H9 (cell line): ENCODE results near the gene OR4M1. TPM values are rescaled to one million over a fixed set of nuclear protein-coding genes. Genes with fewer than 3 reads are reported as not detected.
"Not testable (repeated sequence)": the region's sequence is repeated elsewhere in the genome, so short reads cannot be mapped to it uniquely, and the experiment has no call there.

ENCODE experiments used
- DNase-seq: peaks from one replicate; pipeline ENCODE4 v3.0.0-alpha.2; 2017
- H2AFZ ChIP-seq: one replicate; pipeline ENCODE4 v1.6.1; 2013; ENCODE audit warnings: mild to moderate bottlenecking, low read length, control low read depth, moderate library complexity
- H2AK5ac ChIP-seq: 2 replicates; pipeline ENCODE4 v1.6.1; 2013; ENCODE audit warnings: low read length, control low read depth, mixed read lengths; ENCODE audit not compliant: insufficient read length
- H2BK120ac ChIP-seq: one replicate; pipeline ENCODE4 v1.6.1; 2013; ENCODE audit warnings: low read depth, mild to moderate bottlenecking, low read length, control low read depth, inconsistent platforms; ENCODE audit not compliant: poor library complexity, severe bottlenecking
- H2BK12ac ChIP-seq: 2 replicates; pipeline ENCODE4 v1.6.1; 2013; ENCODE audit warnings: low read length, control low read depth, mixed read lengths, low read depth; ENCODE audit not compliant: insufficient read length
- H2BK15ac ChIP-seq: 2 replicates; pipeline ENCODE4 v1.6.1; 2013; ENCODE audit warnings: low read depth, low read length, control low read depth
- H2BK20ac ChIP-seq: one replicate; pipeline ENCODE4 v1.6.1; 2013; ENCODE audit warnings: low read depth, mild to moderate bottlenecking, low read length, control low read depth, inconsistent platforms; ENCODE audit not compliant: poor library complexity, severe bottlenecking
- H2BK5ac ChIP-seq: 2 replicates; pipeline ENCODE4 v1.6.1; 2013; ENCODE audit warnings: low read length, control low read depth, mixed read lengths; ENCODE audit not compliant: insufficient read length
- H3K14ac ChIP-seq: 2 replicates; pipeline ENCODE4 v1.6.1; 2013; ENCODE audit warnings: low read length, control low read depth; ENCODE audit not compliant: insufficient read depth
- H3K18ac ChIP-seq: 2 replicates; pipeline ENCODE4 v1.6.1; 2013; ENCODE audit warnings: low read depth, mild to moderate bottlenecking, mixed read lengths, low read length, control low read depth; ENCODE audit not compliant: insufficient read length
- H3K23ac ChIP-seq: 2 replicates; pipeline ENCODE4 v1.6.1; 2013; ENCODE audit warnings: low read length, control low read depth, mixed read lengths, low read depth; ENCODE audit not compliant: insufficient read length
- H3K23me2 ChIP-seq: 2 replicates; pipeline ENCODE4 v1.6.1; 2013; ENCODE audit warnings: low read depth, mild to moderate bottlenecking, mixed read lengths, low read length, control low read depth; ENCODE audit not compliant: insufficient read length, poor library complexity, severe bottlenecking
- H3K27ac ChIP-seq: 2 replicates; pipeline ENCODE4 v1.5.1; 2013; ENCODE audit warnings: low read length, control low read depth, mixed read lengths, low read depth; ENCODE audit not compliant: insufficient read length
- H3K27me3 ChIP-seq: 2 replicates; pipeline ENCODE4 v1.6.1; 2013; ENCODE audit warnings: low read length, control low read depth, inconsistent platforms; ENCODE audit not compliant: insufficient read depth
- H3K4ac ChIP-seq: 2 replicates; pipeline ENCODE4 v1.6.1; 2013; ENCODE audit warnings: low read depth, mild to moderate bottlenecking, control low read depth, inconsistent platforms, low read length, moderate library complexity
- H3K4me1 ChIP-seq: 2 replicates; pipeline ENCODE4 v1.6.1; 2013; ENCODE audit warnings: low read length, control low read depth, inconsistent platforms; ENCODE audit not compliant: insufficient read depth
- H3K4me2 ChIP-seq: 2 replicates; pipeline ENCODE4 v1.6.1; 2013; ENCODE audit warnings: low read length, control low read depth, mixed read lengths; ENCODE audit not compliant: insufficient read length, insufficient read depth
- H3K56ac ChIP-seq: 2 replicates; pipeline ENCODE4 v1.6.1; 2013; ENCODE audit warnings: low read depth, mild to moderate bottlenecking, mixed read lengths, low read length, control low read depth; ENCODE audit not compliant: insufficient read length
- H3K79me1 ChIP-seq: 2 replicates; pipeline ENCODE4 v1.6.1; 2013; ENCODE audit warnings: low read depth, mild to moderate bottlenecking, moderate library complexity, low read length, control low read depth, inconsistent platforms; ENCODE audit not compliant: insufficient read depth, poor library complexity, severe bottlenecking
- H3K79me2 ChIP-seq: 2 replicates; pipeline ENCODE4 v1.6.1; 2013; ENCODE audit warnings: low read length, control low read depth, inconsistent platforms; ENCODE audit not compliant: insufficient read depth
- H3K9ac ChIP-seq: 2 replicates; pipeline ENCODE4 v1.6.1; 2013; ENCODE audit warnings: low read length, control low read depth, mixed read lengths; ENCODE audit not compliant: insufficient read length; ENCODE audit errors: extremely low read depth
- H3K9me3 ChIP-seq: one replicate; pipeline ENCODE4 v1.6.1; 2013; ENCODE audit warnings: low read depth, low read length, inconsistent platforms; ENCODE audit not compliant: control insufficient read depth
- H3T11ph ChIP-seq: one replicate; pipeline ENCODE4 v1.6.1; 2013; ENCODE audit warnings: mild to moderate bottlenecking, low read length, control low read depth, inconsistent platforms
- H4K20me1 ChIP-seq: one replicate; pipeline ENCODE4 v1.6.1; 2013; ENCODE audit not compliant: control insufficient read depth, insufficient read length, insufficient read depth
- H4K5ac ChIP-seq: 2 replicates; pipeline ENCODE4 v1.6.1; 2013; ENCODE audit warnings: low read depth, mild to moderate bottlenecking, mixed read lengths, low read length, control low read depth; ENCODE audit not compliant: insufficient read length
- H4K8ac ChIP-seq: replicated peaks from 2 replicates; pipeline ENCODE4 v1.6.1; 2013; ENCODE audit warnings: low read length, control low read depth, mixed read lengths, low read depth; ENCODE audit not compliant: insufficient read length
- H4K91ac ChIP-seq: 2 replicates; pipeline ENCODE4 v1.6.1; 2013; ENCODE audit warnings: low read depth, mild to moderate bottlenecking, moderate library complexity, mixed read lengths, low read length, control low read depth; ENCODE audit not compliant: insufficient read length
- H3K27ac Mint-ChIP-seq, 3 experiments: 2 replicates in 2 of 3; 3 replicates in 1 of 3; pipeline ENCODE4 v1.8.0; 2020 to 2021; ENCODE audit warnings: mixed read lengths in 3 of 3, mild to moderate bottlenecking in 1 of 3, moderate library complexity in 1 of 3
- H3K27me3 Mint-ChIP-seq: 2 replicates; pipeline ENCODE4 v1.8.0; 2021; ENCODE audit warnings: low read depth, mild to moderate bottlenecking, moderate library complexity, mixed read lengths
- H3K36me3 Mint-ChIP-seq, 3 experiments: 2 replicates in 2 of 3; 3 replicates in 1 of 3; pipeline ENCODE4 v1.8.0; 2020 to 2021; ENCODE audit warnings: low read depth in 3 of 3, mixed read lengths in 3 of 3; ENCODE audit not compliant: insufficient read depth in 1 of 3
- H3K4me1 Mint-ChIP-seq, 2 experiments: 2 replicates each; pipeline ENCODE4 v1.8.0; 2020; ENCODE audit warnings: mixed read lengths in 2 of 2
- H3K4me3 Mint-ChIP-seq, 2 experiments: 2 replicates in 1 of 2; 3 replicates in 1 of 2; pipeline ENCODE4 v1.8.0; 2020 to 2021; ENCODE audit warnings: mild to moderate bottlenecking in 2 of 2, mixed read lengths in 2 of 2, moderate library complexity in 1 of 2
- H3K9me3 Mint-ChIP-seq, 2 experiments: 2 replicates in 1 of 2; 3 replicates in 1 of 2; pipeline ENCODE4 v1.8.0; 2020; ENCODE audit warnings: mild to moderate bottlenecking in 2 of 2, mixed read lengths in 2 of 2, moderate library complexity in 1 of 2
- WGBS: extraction: QIAGEN DNeasy Blood & Tissue Kit; methylation state at CpG from one replicate; pipeline ENCODE4 v1.1.7; 2013; ENCODE audit warnings: missing lambda C conversion rate, low lambda C conversion rate, mixed read lengths; ENCODE audit not compliant: insufficient read length; ENCODE audit errors: extremely low coverage; 5-methylcytosine and 5-hydroxymethylcytosine counted together
- total RNA-seq: library from RNA; stranded (reverse); gene quantifications from 2 replicates; pipeline ENCODE4 v1.2.1, GENCODE V29; 2021

The OR4M1 gene
- total RNA-seq, 1 experiment from 2014 or later, result not detected

- H3K9me3 ChIP-seq, result peaks cover 91% of the 10 kb centered on the region
- H2BK120ac ChIP-seq, result not testable (repeated sequence)
Measured at GRCh38 chr14:19787318-19787717, 14.0 kb downstream of the OR4M1 start.

GRCh38 chr14:19788150-19788549, 14.8 kb downstream of the OR4M1 start:
- H2AFZ ChIP-seq, H3K4me1 Mint-ChIP-seq, H3K23me2 ChIP-seq, H3K14ac ChIP-seq, H2BK15ac ChIP-seq, H3K27ac ChIP-seq, H3K56ac ChIP-seq, H3K79me1 ChIP-seq, H3K79me2 ChIP-seq, H3K23ac ChIP-seq, H3K4me3 Mint-ChIP-seq, H3K27me3 ChIP-seq, H3K18ac ChIP-seq, H3K9ac ChIP-seq, H2BK120ac ChIP-seq, H2AK5ac ChIP-seq, H4K20me1 ChIP-seq, H4K8ac ChIP-seq, H3K4me1 ChIP-seq, DNase-seq, H4K91ac ChIP-seq, H2BK5ac ChIP-seq, H2BK20ac ChIP-seq, H2BK12ac ChIP-seq, H3K4me2 ChIP-seq, H3T11ph ChIP-seq, H3K27ac Mint-ChIP-seq, H3K27me3 Mint-ChIP-seq, H3K4ac ChIP-seq, H4K5ac ChIP-seq: not testable (repeated sequence)
- WGBS, result no CpG with 5 or more reads among the region's 7 CpGs
- peaks cover 90% of the 10 kb centered on the region for H3K9me3 ChIP-seq
- peaks cover 4 to 16% (median 10%) of the 10 kb centered on the region in 3 experiments; a peak in 6 of 7 replicates for H3K36me3 Mint-ChIP-seq
- H3K9me3 Mint-ChIP-seq, result peaks cover 5 to 14% of the 10 kb centered on the region in 2 experiments

More at GRCh38 chr14:19787318-19787717, 14.0 kb downstream of the OR4M1 start:
- H2AFZ ChIP-seq, H2AK5ac ChIP-seq, H3K27ac ChIP-seq, H3K23me2 ChIP-seq, H3K4ac ChIP-seq, H4K5ac ChIP-seq, H2BK12ac ChIP-seq, H3K14ac ChIP-seq, DNase-seq, H4K91ac ChIP-seq, H2BK15ac ChIP-seq, H3K27me3 ChIP-seq, H2BK20ac ChIP-seq, H3K27me3 Mint-ChIP-seq, H3K23ac ChIP-seq, H3K18ac ChIP-seq, H4K20me1 ChIP-seq, H3K4me1 Mint-ChIP-seq, H3T11ph ChIP-seq, H3K27ac Mint-ChIP-seq, H4K8ac ChIP-seq, H3K79me2 ChIP-seq, H3K79me1 ChIP-seq, H3K4me1 ChIP-seq, H3K4me2 ChIP-seq, H3K9ac ChIP-seq, H3K4me3 Mint-ChIP-seq, H3K56ac ChIP-seq, H2BK5ac ChIP-seq: not testable (repeated sequence)
- H3K36me3 Mint-ChIP-seq, result peaks cover 4 to 20% (median 10%) of the 10 kb centered on the region in 3 experiments; a peak in 6 of 7 replicates
- no CpG with 5 or more reads among the region's 6 CpGs for WGBS
- H3K9me3 Mint-ChIP-seq, result peaks cover 14 to 21% of the 10 kb centered on the region in 2 experiments
